Mesendoderm (in vitro differentiated cells): ENCODE measurements around the gene SKA3.
"Not testable (repeated sequence)": the region's sequence is repeated elsewhere in the genome, so short reads cannot be mapped to it uniquely, and the experiment has no call there.

Source experiments
- DNase-seq: peaks from one replicate; pipeline ENCODE4 v3.0.0; 2013
- H2AK5ac ChIP-seq: 2 replicates; pipeline ENCODE4 v1.6.1; 2013; ENCODE audit warnings: low read length, inconsistent platforms
- H2BK120ac ChIP-seq: 2 replicates; pipeline ENCODE4 v1.6.1; 2013; ENCODE audit warnings: low read depth, mild to moderate bottlenecking, low read length, moderate library complexity, mixed read lengths
- H2BK15ac ChIP-seq: replicated peaks from 2 replicates; pipeline ENCODE4 v1.6.1; 2013; ENCODE audit warnings: low read depth, mild to moderate bottlenecking, moderate library complexity
- H2BK5ac ChIP-seq: 2 replicates; pipeline ENCODE4 v1.6.1; 2013; ENCODE audit warnings: low read length, inconsistent platforms
- H3K18ac ChIP-seq: 2 replicates; pipeline ENCODE4 v1.6.1; 2013; ENCODE audit warnings: mild to moderate bottlenecking, low read length, mixed read lengths
- H3K23ac ChIP-seq: one replicate; pipeline ENCODE4 v1.6.1; 2013; ENCODE audit warnings: low read length
- H3K27ac ChIP-seq: 2 replicates; pipeline ENCODE4 v1.5.1; 2013; ENCODE audit warnings: low read depth, mild to moderate bottlenecking, inconsistent platforms, low read length, moderate library complexity
- H3K27me3 ChIP-seq: 2 replicates; pipeline ENCODE4 v1.6.1; 2013; ENCODE audit warnings: low read length, control low read depth, mild to moderate bottlenecking, inconsistent platforms; ENCODE audit not compliant: insufficient read depth, poor library complexity
- H3K36me3 ChIP-seq: 2 replicates; pipeline ENCODE4 v1.6.1; 2013; ENCODE audit warnings: low read length, inconsistent platforms; ENCODE audit not compliant: control insufficient read depth, insufficient read depth
- H3K4ac ChIP-seq: one replicate; pipeline ENCODE4 v1.6.1; 2013; ENCODE audit warnings: low read depth, mild to moderate bottlenecking, low read length, moderate library complexity
- H3K4me1 ChIP-seq: 2 replicates; pipeline ENCODE4 v1.6.1; 2013; ENCODE audit warnings: low read depth, low read length, inconsistent platforms; ENCODE audit not compliant: control insufficient read depth
- H3K4me2 ChIP-seq: 2 replicates; pipeline ENCODE4 v1.6.1; 2013; ENCODE audit warnings: low read length
- H3K4me3 ChIP-seq: 2 replicates; pipeline ENCODE4 v1.5.1; 2013; ENCODE audit warnings: mild to moderate bottlenecking, low read length
- H3K56ac ChIP-seq: one replicate; pipeline ENCODE4 v1.6.1; 2013; ENCODE audit warnings: low read length
- H3K79me1 ChIP-seq: 2 replicates; pipeline ENCODE4 v1.6.1; 2013; ENCODE audit warnings: low read length, inconsistent platforms
- H3K79me2 ChIP-seq: 2 replicates; pipeline ENCODE4 v1.6.1; 2013; ENCODE audit warnings: mild to moderate bottlenecking, low read length; ENCODE audit not compliant: control insufficient read depth, insufficient read depth
- H3K9ac ChIP-seq: 2 replicates; pipeline ENCODE4 v1.6.1; 2013; ENCODE audit warnings: low read length, inconsistent platforms
- H4K5ac ChIP-seq: one replicate; pipeline ENCODE4 v1.6.1; 2013; ENCODE audit warnings: low read length
- H4K8ac ChIP-seq: one replicate; pipeline ENCODE4 v1.6.1; 2013; ENCODE audit warnings: low read depth, mild to moderate bottlenecking, control low read depth, low read length, moderate library complexity
- WGBS: extraction: QIAGEN DNeasy Blood & Tissue Kit; methylation state at CpG from one replicate; pipeline ENCODE4 v1.1.7; 2013; ENCODE audit warnings: low lambda C conversion rate, missing lambda C conversion rate; ENCODE audit not compliant: insufficient coverage; ENCODE audit errors: extremely low coverage; 5-methylcytosine and 5-hydroxymethylcytosine counted together

The SKA3 gene

GRCh38 chr13:21218351-21219035 lies 42.1 kb upstream of the SKA3 start:
- Histone ChIP-seq H3K4me3 (no peak overlapping the region), H3K27me3 (no peaks in the 10 kb centered on the region), H3K79me2 (no peaks in the 10 kb centered on the region), H3K23ac (no peak overlapping the region), H3K4me1 (no peaks in the 10 kb centered on the region), H3K36me3 (no peaks in the 10 kb centered on the region), H3K4me2 (no peak overlapping the region), H3K4ac (no peak overlapping the region), H2BK120ac (no peak overlapping the region), H2BK15ac (no peak overlapping the region), H3K79me1 (no peaks in the 10 kb centered on the region), H2AK5ac (no peak overlapping the region), H4K8ac (no peak overlapping the region), H3K9ac (no peak overlapping the region), H3K18ac (no peak overlapping the region), H2BK5ac (no peak overlapping the region), H3K27ac (no peak overlapping the region), H3K56ac (no peak overlapping the region), H4K5ac (no peak overlapping the region)
- DNase-seq, result no peak
- WGBS, result no CpG with 5 or more reads among the region's 7 CpGs

- H3K79me2 ChIP-seq, result no peaks in the 10 kb centered on the region
- no peak overlapping the region for H2BK5ac ChIP-seq
- WGBS, result no CpG with 5 or more reads among the region's 13 CpGs
- H3K18ac ChIP-seq, result no peak overlapping the region
- H3K4me1 ChIP-seq, result no peaks in the 10 kb centered on the region
- no peaks in the 10 kb centered on the region for H3K27me3 ChIP-seq
- no peaks in the 10 kb centered on the region for H3K79me1 ChIP-seq
- H2BK120ac ChIP-seq, result no peak overlapping the region
- H4K5ac ChIP-seq, result no peak overlapping the region
- H3K23ac ChIP-seq, result no peak overlapping the region
- no peak overlapping the region for H2BK15ac ChIP-seq
- DNase-seq, result no peak
- H3K36me3 ChIP-seq, result no peaks in the 10 kb centered on the region
- no peak overlapping the region for H2AK5ac ChIP-seq
- no peak overlapping the region for H3K4ac ChIP-seq
- no peak overlapping the region for H4K8ac ChIP-seq
- H3K27ac ChIP-seq, result no peak overlapping the region
- H3K4me2 ChIP-seq, result no peak overlapping the region
- H3K4me3 ChIP-seq, result no peak overlapping the region
- H3K56ac ChIP-seq, result no peak overlapping the region
- H3K9ac ChIP-seq, result no peak overlapping the region
These were observed 40.0 kb upstream of the SKA3 start for GRCh38 chr13:21216332-21216731.

- not testable (repeated sequence) for H3K56ac ChIP-seq, H3K4me2 ChIP-seq, H3K9ac ChIP-seq, H4K5ac ChIP-seq, H2BK120ac ChIP-seq, H2AK5ac ChIP-seq, H3K4me3 ChIP-seq, H4K8ac ChIP-seq, H3K27me3 ChIP-seq, H3K27ac ChIP-seq, H2BK5ac ChIP-seq, H3K36me3 ChIP-seq, H3K4me1 ChIP-seq, H3K4ac ChIP-seq, H3K18ac ChIP-seq, DNase-seq, H2BK15ac ChIP-seq, H3K79me1 ChIP-seq, H3K79me2 ChIP-seq, H3K23ac ChIP-seq
- no CpG with 5 or more reads among the region's 6 CpGs for WGBS
These were observed 39.1 kb upstream of the SKA3 start for GRCh38 chr13:21215419-21215818.

GRCh38 chr13:21212138-21212775 lies 35.9 kb upstream of the SKA3 start:
- Histone ChIP-seq H3K4me2 (no peak overlapping the region), H3K79me1 (no peaks in the 10 kb centered on the region), H3K9ac (no peak overlapping the region), H4K8ac (no peak overlapping the region), H3K36me3 (no peaks in the 10 kb centered on the region), H3K4me3 (no peak overlapping the region), H2AK5ac (no peak overlapping the region), H3K18ac (no peak overlapping the region), H3K4me1 (no peaks in the 10 kb centered on the region), H3K27ac (no peak overlapping the region), H3K56ac (no peak overlapping the region), H3K23ac (no peak overlapping the region), H4K5ac (no peak overlapping the region), H3K27me3 (no peaks in the 10 kb centered on the region), H3K4ac (no peak overlapping the region), H2BK15ac (no peak overlapping the region), H2BK5ac (no peak overlapping the region), H3K79me2 (no peaks in the 10 kb centered on the region), H2BK120ac (no peak overlapping the region)
- WGBS, result no CpG with 5 or more reads among the region's 7 CpGs
- DNase-seq, result no peak

GRCh38 chr13:21208652-21209154 lies 32.4 kb upstream of the SKA3 start:
- H4K8ac ChIP-seq, result no peak overlapping the region
- H3K27ac ChIP-seq, result no peak overlapping the region
- DNase-seq, result no peak

More at GRCh38 chr13:21208652-21209154, 32.4 kb upstream of the SKA3 start:
- Histone ChIP-seq H3K4me1 (no peaks in the 10 kb centered on the region), H3K56ac (no peak overlapping the region), H2AK5ac (no peak overlapping the region), H3K9ac (no peak overlapping the region), H3K4ac (no peak overlapping the region), H2BK5ac (no peak overlapping the region), H2BK120ac (no peak overlapping the region), H4K5ac (no peak overlapping the region), H3K23ac (no peak overlapping the region), H2BK15ac (no peak overlapping the region), H3K36me3 (no peaks in the 10 kb centered on the region), H3K18ac (no peak overlapping the region), H3K79me2 (no peaks in the 10 kb centered on the region), H3K79me1 (no peaks in the 10 kb centered on the region), H3K4me2 (no peak overlapping the region), H3K27me3 (no peaks in the 10 kb centered on the region), H3K4me3 (no peak overlapping the region)
- WGBS, result no CpG with 5 or more reads among the region's 3 CpGs
